Omental fat pad (tissue), 4 donors: ENCODE data around the gene GGNBP2. TPM values are rescaled to one million over a fixed set of nuclear protein-coding genes. Genes with fewer than 3 reads are reported as not detected.
"Not testable (repeated sequence)": the region's sequence is repeated elsewhere in the genome, so short reads cannot be mapped to it uniquely, and the experiment has no call there.

Experiments used
- ATAC-seq: fragments of 150-250 bp; one replicate; pipeline ENCODE4 v1.9.1; 2016; ENCODE audit warnings: mild to moderate bottlenecking, moderate library complexity; ENCODE audit not compliant: low FRiP score
- DNase-seq: peaks from one replicate; pipeline ENCODE4 v3.0.0-alpha.2; 2019; ENCODE audit warnings: low spot score
- CTCF ChIP-seq, 3 donors: fragments of 450-650 bp; IDR thresholded peaks; one replicate each; pipeline ENCODE4 v1.5.1; 2016 to 2017; ENCODE audit warnings: antibody characterized with exemption in 3 of 3, mild to moderate bottlenecking in 3 of 3, moderate library complexity in 2 of 3
- total RNA-seq, 4 donors: library from RNA; depleted of rRNA; stranded (reverse); fragments of >200 nt; gene quantifications; one replicate each; pipeline ENCODE4 v1.1.0, GENCODE V29; 2016

Gene GGNBP2
- total RNA-seq, 4 donors from 2014 or later: 54.3 to 80.9 (median 63.1) TPM

GRCh38 chr17:36507266-36507665, 37.5 kb upstream of the GGNBP2 start:
- ATAC-seq (no peak), DNase-seq (no peak)
- TF ChIP-seq CTCF (IDR thresholded peaks at IDR 0.05): no peak

GRCh38 chr17:36508439-36508838, 36.3 kb upstream of the GGNBP2 start:
- not testable (repeated sequence) for DNase-seq, ATAC-seq

- ATAC-seq (no peak), DNase-seq (no peak)
- TF ChIP-seq CTCF (IDR thresholded peaks at IDR 0.05): no peak
Observed at GRCh38 chr17:36509272-36509985, 35.3 kb upstream of the GGNBP2 start.

GRCh38 chr17:36510636-36511035, 34.1 kb upstream of the GGNBP2 start:
- ATAC-seq: no peak
- TF ChIP-seq CTCF (IDR thresholded peaks at IDR 0.05): no peak
- DNase-seq: no peak

- ATAC-seq: no peak
- TF ChIP-seq CTCF (IDR thresholded peaks at IDR 0.05): no peak
Observed at GRCh38 chr17:36511216-36511615, 33.5 kb upstream of the GGNBP2 start.

GRCh38 chr17:36512641-36513040, 32.1 kb upstream of the GGNBP2 start:
- DNase-seq: no peak
- no peak for TF ChIP-seq CTCF (IDR thresholded peaks at IDR 0.05)
- ATAC-seq: no peak

More at GRCh38 chr17:36511216-36511615, 33.5 kb upstream of the GGNBP2 start:
- DNase-seq: no peak

GRCh38 chr17:36514856-36515255, 29.9 kb upstream of the GGNBP2 start:
- TF ChIP-seq CTCF (IDR thresholded peaks at IDR 0.05): no peak
- DNase-seq: no peak
- no peak for ATAC-seq
